ENCODE results near the gene CTSD. TPM values are rescaled to one million over a fixed set of nuclear protein-coding genes. Genes with fewer than 3 reads are reported as not detected.

CTSD gene
- polyA plus RNA-seq, 2 of the 4 experiments (the other 2 are of a cell fraction), result 74.0 to 310 TPM

GRCh38 chr11:1754376-1755150 lies 9.2 kb downstream of the CTSD start:
- 95% methylated on average over 8 of the region's 8 CpGs for WGBS (ENCODE audit: missing lambda C conversion rate)
- ChIA-PET CTCF (interaction anchor here (0.9 to 1.6 kb wide), 3 partner anchors 60 to 78 kb away, joined by 3 to 12 read pairs (median 6); no protein-coding TSS in a partner anchor), POLR2A (interaction anchor here (1.2 kb wide), 1 partner anchor 9 kb away, joined by 3 read pairs; the partner anchor contains the start of gene CTSD)
- H3K4me3 ChIP-seq, result no peak overlapping the region
- no peak for FAIRE-seq
- H3K4me2 ChIP-seq, result no peak overlapping the region
- TF ChIP-seq ZNF302 (CRISPR knock-in tag; IDR thresholded peaks at IDR 0.05) (no peak), MYC (IDR thresholded peaks at IDR 0.05; ENCODE audit: borderline replicate concordance, low read length) (no peak), KDM5A (IDR thresholded peaks at IDR 0.05) (no peak), ELK1 (IDR thresholded peaks at IDR 0.05; ENCODE audit: low read depth, low read length) (no peak), ZC3H11A (IDR thresholded peaks at IDR 0.05) (no peak), BHLHE40 (IDR thresholded peaks at IDR 0.05; ENCODE audit: low read depth, low read length) (no peak), RARB (CRISPR knock-in tag; IDR thresholded peaks at IDR 0.05) (no peak), FOSB (CRISPR knock-in tag; IDR thresholded peaks at IDR 0.05) (no peak)
- TF ChIP-seq, protein P1, sequence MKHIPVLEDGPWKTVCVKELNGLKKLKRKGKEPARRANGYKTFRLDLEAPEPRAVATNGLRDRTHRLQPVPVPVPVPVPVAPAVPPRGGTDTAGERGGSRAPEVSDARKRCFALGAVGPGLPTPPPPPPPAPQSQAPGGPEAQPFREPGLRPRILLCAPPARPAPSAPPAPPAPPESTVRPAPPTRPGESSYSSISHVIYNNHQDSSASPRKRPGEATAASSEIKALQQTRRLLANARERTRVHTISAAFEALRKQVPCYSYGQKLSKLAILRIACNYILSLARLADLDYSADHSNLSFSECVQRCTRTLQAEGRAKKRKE (CRISPR knock-in tag; IDR thresholded peaks at IDR 0.05; ENCODE audit: low read depth), result no peak
- no peaks in the 10 kb centered on the region for H3K9me3 ChIP-seq
- no peak for ATAC-seq
- H3K27ac ChIP-seq, result no peak overlapping the region
- DNase-seq (ENCODE audit: low read depth in 1 of 2, low spot score in 1 of 2), result no peak
- H3K4me1 ChIP-seq, result peaks cover 24% of the 10 kb centered on the region

GRCh38 chr11:1753929-1754305 lies 9.8 kb downstream of the CTSD start:
- TF ChIP-seq FOXS1 (CRISPR knock-in tag; IDR thresholded peaks at IDR 0.05), result no peak
- TF ChIP-seq CHD2 (IDR thresholded peaks at IDR 0.05; ENCODE audit: low read length, partially characterized antibody), result no peak
- TF ChIP-seq JUNB (IDR thresholded peaks at IDR 0.05), result no peak
- TF ChIP-seq FOSL2 (IDR thresholded peaks at IDR 0.05), result no peak
- TF ChIP-seq FOSL2 (CRISPR knock-in tag; IDR thresholded peaks at IDR 0.05), result no peak
- no peak for TF ChIP-seq RAD21 (conservative IDR thresholded peaks at IDR 0.05 in 1 of 2, IDR thresholded peaks at IDR 0.05 in 1 of 2)
- TF ChIP-seq CHD4 (IDR thresholded peaks at IDR 0.05; ENCODE audit: borderline replicate concordance), result no peak
- no peak for TF ChIP-seq REST (IDR thresholded peaks at IDR 0.05)
- no peak for TF ChIP-seq ZNF302 (CRISPR knock-in tag; IDR thresholded peaks at IDR 0.05)
- no peak for TF ChIP-seq RNF2 (IDR thresholded peaks at IDR 0.05; ENCODE audit: borderline replicate concordance, low read depth)
- TF ChIP-seq BHLHE40 (IDR thresholded peaks at IDR 0.05; ENCODE audit: low read depth, low read length), result no peak
- no peak for TF ChIP-seq EHF (CRISPR knock-in tag; IDR thresholded peaks at IDR 0.05)
- no peak for TF ChIP-seq ESRRA (IDR thresholded peaks at IDR 0.05; ENCODE audit: borderline replicate concordance, low read length)
- TF ChIP-seq POLR2AphosphoS2 (conservative IDR thresholded peaks at IDR 0.05; ENCODE audit: low read length), result no peak
- no peak for TF ChIP-seq MYC (IDR thresholded peaks at IDR 0.05; ENCODE audit: borderline replicate concordance, low read length)
- TF ChIP-seq, protein P1 (CRISPR knock-in tag; IDR thresholded peaks at IDR 0.05; ENCODE audit: low read depth), result no peak
- TF ChIP-seq, protein P2, sequence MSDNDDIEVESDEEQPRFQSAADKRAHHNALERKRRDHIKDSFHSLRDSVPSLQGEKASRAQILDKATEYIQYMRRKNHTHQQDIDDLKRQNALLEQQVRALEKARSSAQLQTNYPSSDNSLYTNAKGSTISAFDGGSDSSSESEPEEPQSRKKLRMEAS (IDR thresholded peaks at IDR 0.05), result no peak
- TF ChIP-seq CBX8 (IDR thresholded peaks at IDR 0.05), result no peak
- TF ChIP-seq MAFK (IDR thresholded peaks at IDR 0.05; ENCODE audit: partially characterized antibody), result no peak
- TF ChIP-seq HEYL (CRISPR knock-in tag; IDR thresholded peaks at IDR 0.05), result no peak
- Histone ChIP-seq H3K9me3 (no peaks in the 10 kb centered on the region), H3K27ac (no peak overlapping the region), H3K4me1 (peaks cover 30% of the 10 kb centered on the region), H3K4me2 (no peak overlapping the region), H3K4me3 (no peak overlapping the region)
- ChIA-PET POLR2A (no interaction called here), CTCF (interaction anchor here (1.6 kb wide), 1 partner anchor 60 kb away, joined by 5 read pairs; no protein-coding TSS in a partner anchor)
- ATAC-seq (no peak), FAIRE-seq (no peak), DNase-seq (ENCODE audit: low read depth in 1 of 2, low spot score in 1 of 2) (no peak)
- WGBS (ENCODE audit: missing lambda C conversion rate), result no CpG with 5 or more reads among the region's 14 CpGs

Data from A549 (cell line).